ENCODE data around the gene EPS8L2. TPM values are rescaled to one million over a fixed set of nuclear protein-coding genes. Genes with fewer than 3 reads are reported as not detected.
"Not testable (repeated sequence)": the region's sequence is repeated elsewhere in the genome, so short reads cannot be mapped to it uniquely, and the experiment has no call there.

EPS8L2 gene
- polyA plus RNA-seq, 6 donors from 2014 or later: 1.3 to 7.6 (median 3.3) TPM

- Mint-ChIP-seq H3K4me3 (peak overlapping the region; percentile 30 to 79 (median 62)), H3K27ac (peak overlapping the region in 2 of 6 donors; percentile 54 to 69), H3K36me3 (no peaks in the 10 kb centered on the region), H3K4me1 (peaks cover 8 to 17% (median 8%) of the 10 kb centered on the region in 3 donors), H3K27me3 (peaks cover 0 to 25% (median 0%) of the 10 kb centered on the region in 3 donors), H3K9me3 (no peaks in the 10 kb centered on the region)
- DNase-seq (no peak), ATAC-seq (ENCODE audit: low read depth in 2 of 2) (no peak)
Measured at GRCh38 chr11:726278-727220, 20.5 kb downstream of the EPS8L2 start.

- peak overlapping the region in 1 of 6 donors; percentile 53 for H3K27ac Mint-ChIP-seq
- DNase-seq: no peak
- no peaks in the 10 kb centered on the region for H3K36me3 Mint-ChIP-seq
- H3K27me3 Mint-ChIP-seq: peaks cover 0 to 22% (median 0%) of the 10 kb centered on the region in 3 donors
- ATAC-seq (ENCODE audit: low read depth in 2 of 2): no peak
- no peaks in the 10 kb centered on the region for H3K9me3 Mint-ChIP-seq
- peaks cover 7 to 10% (median 8%) of the 10 kb centered on the region in 3 donors for H3K4me1 Mint-ChIP-seq
- H3K4me3 Mint-ChIP-seq: peak overlapping the region in 4 of 8 donors; percentile 27 to 72 (median 64)
Measured at GRCh38 chr11:727281-727701, 21.3 kb downstream of the EPS8L2 start.

GRCh38 chr11:727859-728748 is 22.1 kb downstream of the EPS8L2 start:
- ATAC-seq (ENCODE audit: low read depth in 2 of 2) (peak; percentile 79 to 82), DNase-seq (peak; percentile 74)
- no peak overlapping the region for H3K27ac Mint-ChIP-seq
- no peaks in the 10 kb centered on the region for H3K9me3 Mint-ChIP-seq
- no peak overlapping the region for H3K4me3 Mint-ChIP-seq
- H3K27me3 Mint-ChIP-seq: peaks cover 0 to 23% (median 0%) of the 10 kb centered on the region in 3 donors
- H3K36me3 Mint-ChIP-seq: no peaks in the 10 kb centered on the region
- peaks cover 4 to 8% (median 6%) of the 10 kb centered on the region in 3 donors for H3K4me1 Mint-ChIP-seq

GRCh38 chr11:728901-729491 is 23.0 kb downstream of the EPS8L2 start:
- ATAC-seq (ENCODE audit: low read depth in 2 of 2) (no peak), DNase-seq (no peak)
- Mint-ChIP-seq H3K4me3 (no peak overlapping the region), H3K27me3 (peaks cover 0 to 14% (median 0%) of the 10 kb centered on the region in 3 donors), H3K9me3 (no peaks in the 10 kb centered on the region), H3K4me1 (peaks cover 0 to 4% (median 3%) of the 10 kb centered on the region in 3 donors), H3K36me3 (no peaks in the 10 kb centered on the region), H3K27ac (no peak overlapping the region)

GRCh38 chr11:729492-730074 is 23.6 kb downstream of the EPS8L2 start:
- no peak overlapping the region for H3K27ac Mint-ChIP-seq
- ATAC-seq (ENCODE audit: low read depth in 2 of 2) (no peak), DNase-seq (no peak)
- no peaks in the 10 kb centered on the region for H3K9me3 Mint-ChIP-seq
- peaks cover 0 to 4% (median 3%) of the 10 kb centered on the region in 3 donors for H3K4me1 Mint-ChIP-seq
- no peak overlapping the region for H3K4me3 Mint-ChIP-seq
- peaks cover 0 to 19% (median 0%) of the 10 kb centered on the region in 3 donors for H3K27me3 Mint-ChIP-seq
- no peaks in the 10 kb centered on the region for H3K36me3 Mint-ChIP-seq

GRCh38 chr11:733072-733471 is 27.0 kb downstream of the EPS8L2 start:
- H3K9me3 Mint-ChIP-seq: no peaks in the 10 kb centered on the region
- ATAC-seq (ENCODE audit: low read depth in 2 of 2) (no peak), DNase-seq (no peak)
- no peak overlapping the region for H3K4me3 Mint-ChIP-seq
- H3K27me3 Mint-ChIP-seq: peaks cover 0 to 31% (median 8%) of the 10 kb centered on the region in 3 donors
- no peak overlapping the region for H3K27ac Mint-ChIP-seq
- H3K4me1 Mint-ChIP-seq: peaks cover 11 to 13% (median 12%) of the 10 kb centered on the region in 3 donors
- no peaks in the 10 kb centered on the region for H3K36me3 Mint-ChIP-seq

- H3K36me3 Mint-ChIP-seq; H3K9me3 Mint-ChIP-seq; H3K27ac Mint-ChIP-seq; ATAC-seq (ENCODE audit: low read depth in 2 of 2); H3K4me3 Mint-ChIP-seq; DNase-seq: not testable (repeated sequence)
- H3K4me1 Mint-ChIP-seq: peaks cover 11 to 16% (median 13%) of the 10 kb centered on the region in 3 donors
- H3K27me3 Mint-ChIP-seq: peaks cover 0 to 36% (median 13%) of the 10 kb centered on the region in 3 donors
Measured at GRCh38 chr11:734541-734940, 28.5 kb downstream of the EPS8L2 start.

- Mint-ChIP-seq H3K9me3 (no peaks in the 10 kb centered on the region), H3K27ac (peak overlapping the region in 2 of 6 donors; percentile 49 to 79), H3K36me3 (no peaks in the 10 kb centered on the region), H3K4me1 (peaks cover 11 to 16% (median 13%) of the 10 kb centered on the region in 3 donors), H3K4me3 (peak overlapping the region in 4 of 8 donors; percentile 45 to 78 (median 65)), H3K27me3 (peaks cover 0 to 32% (median 13%) of the 10 kb centered on the region in 3 donors)
- ATAC-seq (ENCODE audit: low read depth in 2 of 2) (peak; percentile 30 to 41), DNase-seq (no peak)
Measured at GRCh38 chr11:737366-737765, 31.3 kb downstream of the EPS8L2 start.

GRCh38 chr11:737899-738298 is 31.9 kb downstream of the EPS8L2 start:
- ATAC-seq (ENCODE audit: low read depth in 2 of 2): peak in 1 of 2 donors; percentile 40
- not testable (repeated sequence) for DNase-seq, H3K36me3 Mint-ChIP-seq, H3K9me3 Mint-ChIP-seq, H3K27ac Mint-ChIP-seq
- peak overlapping the region in 6 of 8 donors; percentile 3 to 78 (median 54) for H3K4me3 Mint-ChIP-seq
- H3K4me1 Mint-ChIP-seq: peaks cover 11 to 16% (median 13%) of the 10 kb centered on the region in 3 donors
- peaks cover 0 to 28% (median 13%) of the 10 kb centered on the region in 3 donors for H3K27me3 Mint-ChIP-seq

GRCh38 chr11:742156-742546 is 36.1 kb downstream of the EPS8L2 start:
- Mint-ChIP-seq H3K4me3 (no peak overlapping the region), H3K36me3 (no peaks in the 10 kb centered on the region)
- no peak for DNase-seq

GRCh38 chr11:742571-743201 is 36.7 kb downstream of the EPS8L2 start:
- Mint-ChIP-seq H3K27me3 (peaks cover 0 to 11% (median 7%) of the 10 kb centered on the region in 3 donors), H3K4me3 (no peak overlapping the region), H3K36me3 (no peaks in the 10 kb centered on the region), H3K4me1 (peaks cover 7 to 10% (median 10%) of the 10 kb centered on the region in 3 donors), H3K9me3 (no peaks in the 10 kb centered on the region), H3K27ac (no peak overlapping the region)
- DNase-seq (no peak), ATAC-seq (ENCODE audit: low read depth in 2 of 2) (no peak)

More at GRCh38 chr11:742156-742546, 36.1 kb downstream of the EPS8L2 start:
- H3K27me3 Mint-ChIP-seq: peaks cover 0 to 16% (median 13%) of the 10 kb centered on the region in 3 donors
- H3K4me1 Mint-ChIP-seq: peaks cover 12 to 15% (median 15%) of the 10 kb centered on the region in 3 donors
- H3K9me3 Mint-ChIP-seq: no peaks in the 10 kb centered on the region
- ATAC-seq (ENCODE audit: low read depth in 2 of 2): no peak
- no peak overlapping the region for H3K27ac Mint-ChIP-seq

- Mint-ChIP-seq H3K4me3 (peak overlapping the region in 2 of 8 donors; percentile 61 to 91), H3K27me3 (no peaks in the 10 kb centered on the region), H3K4me1 (peaks cover 10 to 25% (median 17%) of the 10 kb centered on the region in 3 donors), H3K36me3 (no peaks in the 10 kb centered on the region), H3K27ac (no peak overlapping the region), H3K9me3 (no peaks in the 10 kb centered on the region)
- ATAC-seq (ENCODE audit: low read depth in 2 of 2) (no peak), DNase-seq (no peak)
Measured at GRCh38 chr11:745428-745827, 39.4 kb downstream of the EPS8L2 start.
